ENCODE measurements around the gene TMEM232.

DNA sequence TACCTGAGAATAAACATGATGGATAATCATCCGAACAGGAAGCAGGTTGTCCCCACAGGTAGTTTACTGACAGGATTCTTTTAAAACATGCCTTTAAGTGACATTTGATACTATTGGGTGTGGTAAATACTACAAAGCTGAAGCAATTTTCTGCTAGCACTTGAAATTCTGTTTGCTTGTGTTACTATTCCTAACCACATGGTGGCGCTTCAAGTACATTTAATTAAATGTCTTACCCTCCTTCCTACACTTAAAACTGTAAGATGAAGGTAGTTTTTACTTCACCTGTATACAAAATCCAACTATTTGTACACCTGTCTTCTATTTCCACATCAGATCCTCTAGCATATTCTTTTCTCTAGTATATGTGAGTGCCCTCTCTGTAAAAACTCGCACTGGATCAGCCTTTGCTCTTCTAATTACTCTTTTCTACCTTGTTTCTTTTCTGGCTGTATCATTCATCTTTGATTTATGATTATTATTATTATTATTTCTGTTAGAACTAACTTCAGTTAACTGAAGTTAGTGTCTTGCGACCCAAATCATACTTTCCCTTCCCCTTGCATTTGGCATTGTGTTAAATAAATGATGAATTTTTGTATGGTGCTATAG is 30.8 kb upstream of the TMEM232 start:
- TF ChIP-seq, protein P1, sequence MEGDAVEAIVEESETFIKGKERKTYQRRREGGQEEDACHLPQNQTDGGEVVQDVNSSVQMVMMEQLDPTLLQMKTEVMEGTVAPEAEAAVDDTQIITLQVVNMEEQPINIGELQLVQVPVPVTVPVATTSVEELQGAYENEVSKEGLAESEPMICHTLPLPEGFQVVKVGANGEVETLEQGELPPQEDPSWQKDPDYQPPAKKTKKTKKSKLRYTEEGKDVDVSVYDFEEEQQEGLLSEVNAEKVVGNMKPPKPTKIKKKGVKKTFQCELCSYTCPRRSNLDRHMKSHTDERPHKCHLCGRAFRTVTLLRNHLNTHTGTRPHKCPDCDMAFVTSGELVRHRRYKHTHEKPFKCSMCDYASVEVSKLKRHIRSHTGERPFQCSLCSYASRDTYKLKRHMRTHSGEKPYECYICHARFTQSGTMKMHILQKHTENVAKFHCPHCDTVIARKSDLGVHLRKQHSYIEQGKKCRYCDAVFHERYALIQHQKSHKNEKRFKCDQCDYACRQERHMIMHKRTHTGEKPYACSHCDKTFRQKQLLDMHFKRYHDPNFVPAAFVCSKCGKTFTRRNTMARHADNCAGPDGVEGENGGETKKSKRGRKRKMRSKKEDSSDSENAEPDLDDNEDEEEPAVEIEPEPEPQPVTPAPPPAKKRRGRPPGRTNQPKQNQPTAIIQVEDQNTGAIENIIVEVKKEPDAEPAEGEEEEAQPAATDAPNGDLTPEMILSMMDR (IDR thresholded peaks at IDR 0.05), result peak in 4 of 6 experiments; percentile 36 to 68 (median 62)
- TF ChIP-seq POLR2A (IDR thresholded peaks at IDR 0.05), result no peak

All from thyroid gland (tissue), 4 donors.